ENCODE data around the gene CRB2.

CRB2 gene

GRCh38 chr9:123406016-123406415 is 50.0 kb downstream of the CRB2 start:
- ATAC-seq = no peak
- TF ChIP-seq, protein P1, sequence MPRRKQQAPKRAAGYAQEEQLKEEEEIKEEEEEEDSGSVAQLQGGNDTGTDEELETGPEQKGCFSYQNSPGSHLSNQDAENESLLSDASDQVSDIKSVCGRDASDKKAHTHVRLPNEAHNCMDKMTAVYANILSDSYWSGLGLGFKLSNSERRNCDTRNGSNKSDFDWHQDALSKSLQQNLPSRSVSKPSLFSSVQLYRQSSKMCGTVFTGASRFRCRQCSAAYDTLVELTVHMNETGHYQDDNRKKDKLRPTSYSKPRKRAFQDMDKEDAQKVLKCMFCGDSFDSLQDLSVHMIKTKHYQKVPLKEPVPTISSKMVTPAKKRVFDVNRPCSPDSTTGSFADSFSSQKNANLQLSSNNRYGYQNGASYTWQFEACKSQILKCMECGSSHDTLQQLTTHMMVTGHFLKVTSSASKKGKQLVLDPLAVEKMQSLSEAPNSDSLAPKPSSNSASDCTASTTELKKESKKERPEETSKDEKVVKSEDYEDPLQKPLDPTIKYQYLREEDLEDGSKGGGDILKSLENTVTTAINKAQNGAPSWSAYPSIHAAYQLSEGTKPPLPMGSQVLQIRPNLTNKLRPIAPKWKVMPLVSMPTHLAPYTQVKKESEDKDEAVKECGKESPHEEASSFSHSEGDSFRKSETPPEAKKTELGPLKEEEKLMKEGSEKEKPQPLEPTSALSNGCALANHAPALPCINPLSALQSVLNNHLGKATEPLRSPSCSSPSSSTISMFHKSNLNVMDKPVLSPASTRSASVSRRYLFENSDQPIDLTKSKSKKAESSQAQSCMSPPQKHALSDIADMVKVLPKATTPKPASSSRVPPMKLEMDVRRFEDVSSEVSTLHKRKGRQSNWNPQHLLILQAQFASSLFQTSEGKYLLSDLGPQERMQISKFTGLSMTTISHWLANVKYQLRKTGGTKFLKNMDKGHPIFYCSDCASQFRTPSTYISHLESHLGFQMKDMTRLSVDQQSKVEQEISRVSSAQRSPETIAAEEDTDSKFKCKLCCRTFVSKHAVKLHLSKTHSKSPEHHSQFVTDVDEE (CRISPR knock-in tag; IDR thresholded peaks at IDR 0.05) = no peak
- TF ChIP-seq ARNTL (CRISPR knock-in tag; IDR thresholded peaks at IDR 0.05; ENCODE audit: borderline replicate concordance, low read depth) (no peak), ZFP3 (CRISPR knock-in tag; IDR thresholded peaks at IDR 0.05) (no peak), BACH2 (CRISPR knock-in tag; IDR thresholded peaks at IDR 0.05; ENCODE audit: borderline replicate concordance) (no peak), ZC3H10 (CRISPR knock-in tag; IDR thresholded peaks at IDR 0.05) (no peak), CSDC2 (CRISPR knock-in tag; IDR thresholded peaks at IDR 0.05) (no peak), ISL1 (CRISPR knock-in tag; IDR thresholded peaks at IDR 0.05) (no peak), TCF4 (CRISPR knock-in tag; IDR thresholded peaks at IDR 0.05; ENCODE audit: borderline replicate concordance) (no peak), ZNF8 (CRISPR knock-in tag; IDR thresholded peaks at IDR 0.05) (no peak), ZNF70 (CRISPR knock-in tag; IDR thresholded peaks at IDR 0.05) (no peak), ZNF565 (CRISPR knock-in tag; conservative IDR thresholded peaks at IDR 0.05; ENCODE audit: low read depth) (no peak), SNAI2 (CRISPR knock-in tag; IDR thresholded peaks at IDR 0.05) (no peak)
- TF ChIP-seq, protein P2, sequence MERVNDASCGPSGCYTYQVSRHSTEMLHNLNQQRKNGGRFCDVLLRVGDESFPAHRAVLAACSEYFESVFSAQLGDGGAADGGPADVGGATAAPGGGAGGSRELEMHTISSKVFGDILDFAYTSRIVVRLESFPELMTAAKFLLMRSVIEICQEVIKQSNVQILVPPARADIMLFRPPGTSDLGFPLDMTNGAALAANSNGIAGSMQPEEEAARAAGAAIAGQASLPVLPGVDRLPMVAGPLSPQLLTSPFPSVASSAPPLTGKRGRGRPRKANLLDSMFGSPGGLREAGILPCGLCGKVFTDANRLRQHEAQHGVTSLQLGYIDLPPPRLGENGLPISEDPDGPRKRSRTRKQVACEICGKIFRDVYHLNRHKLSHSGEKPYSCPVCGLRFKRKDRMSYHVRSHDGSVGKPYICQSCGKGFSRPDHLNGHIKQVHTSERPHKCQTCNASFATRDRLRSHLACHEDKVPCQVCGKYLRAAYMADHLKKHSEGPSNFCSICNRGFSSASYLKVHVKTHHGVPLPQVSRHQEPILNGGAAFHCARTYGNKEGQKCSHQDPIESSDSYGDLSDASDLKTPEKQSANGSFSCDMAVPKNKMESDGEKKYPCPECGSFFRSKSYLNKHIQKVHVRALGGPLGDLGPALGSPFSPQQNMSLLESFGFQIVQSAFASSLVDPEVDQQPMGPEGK (CRISPR knock-in tag; IDR thresholded peaks at IDR 0.05; ENCODE audit: borderline replicate concordance) = no peak

DNA sequence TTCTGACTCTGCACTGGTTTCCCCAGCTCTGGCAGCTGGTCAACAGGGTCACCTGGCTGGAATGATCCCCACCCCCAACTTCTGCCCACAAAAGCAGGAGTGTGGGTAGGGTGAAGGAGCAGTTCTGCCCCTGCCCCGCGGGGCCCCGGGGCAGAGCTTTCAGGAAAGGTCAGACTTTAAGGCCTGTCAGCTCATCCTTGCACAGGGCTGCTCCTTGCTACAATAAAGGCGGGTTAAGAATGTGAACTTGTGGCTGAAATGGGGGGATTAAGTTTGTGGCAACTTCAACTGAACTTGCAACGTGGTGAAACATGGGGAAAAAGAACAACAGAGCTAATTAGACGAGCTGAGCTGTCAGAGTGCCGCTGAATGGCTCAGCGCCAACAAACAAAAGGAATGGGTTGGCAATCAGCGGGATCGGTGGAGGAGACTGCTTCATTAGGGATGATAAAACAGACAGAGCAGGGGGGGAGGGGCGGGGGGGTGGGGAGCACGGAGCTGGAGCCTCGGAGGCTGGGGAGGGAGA is 50.8 kb downstream of the CRB2 start:
- no peak for ATAC-seq
- TF ChIP-seq ZNF8 (CRISPR knock-in tag; IDR thresholded peaks at IDR 0.05) (no peak), ISL1 (CRISPR knock-in tag; IDR thresholded peaks at IDR 0.05) (no peak), ARNTL (CRISPR knock-in tag; IDR thresholded peaks at IDR 0.05; ENCODE audit: borderline replicate concordance, low read depth) (no peak), TCF4 (CRISPR knock-in tag; IDR thresholded peaks at IDR 0.05; ENCODE audit: borderline replicate concordance) (no peak)
- TF ChIP-seq, protein P3, sequence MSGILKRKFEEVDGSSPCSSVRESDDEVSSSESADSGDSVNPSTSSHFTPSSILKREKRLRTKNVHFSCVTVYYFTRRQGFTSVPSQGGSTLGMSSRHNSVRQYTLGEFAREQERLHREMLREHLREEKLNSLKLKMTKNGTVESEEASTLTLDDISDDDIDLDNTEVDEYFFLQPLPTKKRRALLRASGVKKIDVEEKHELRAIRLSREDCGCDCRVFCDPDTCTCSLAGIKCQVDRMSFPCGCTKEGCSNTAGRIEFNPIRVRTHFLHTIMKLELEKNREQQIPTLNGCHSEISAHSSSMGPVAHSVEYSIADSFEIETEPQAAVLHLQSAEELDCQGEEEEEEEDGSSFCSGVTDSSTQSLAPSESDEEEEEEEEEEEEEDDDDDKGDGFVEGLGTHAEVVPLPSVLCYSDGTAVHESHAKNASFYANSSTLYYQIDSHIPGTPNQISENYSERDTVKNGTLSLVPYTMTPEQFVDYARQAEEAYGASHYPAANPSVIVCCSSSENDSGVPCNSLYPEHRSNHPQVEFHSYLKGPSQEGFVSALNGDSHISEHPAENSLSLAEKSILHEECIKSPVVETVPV (CRISPR knock-in tag; IDR thresholded peaks at IDR 0.05) = no peak

GRCh38 chr9:123407217-123407851 is 51.3 kb downstream of the CRB2 start:
- ATAC-seq = no peak
- no peak for TF ChIP-seq BACH2 (CRISPR knock-in tag; IDR thresholded peaks at IDR 0.05; ENCODE audit: borderline replicate concordance)
- no peak for TF ChIP-seq ZFP3 (CRISPR knock-in tag; IDR thresholded peaks at IDR 0.05)
- no peak for TF ChIP-seq ISL1 (CRISPR knock-in tag; IDR thresholded peaks at IDR 0.05)
- TF ChIP-seq POU6F1 (CRISPR knock-in tag; IDR thresholded peaks at IDR 0.05; ENCODE audit: borderline replicate concordance, low read depth) = no peak
- TF ChIP-seq ZFP30 (CRISPR knock-in tag; IDR thresholded peaks at IDR 0.05) = no peak
- no peak for TF ChIP-seq TCF4 (CRISPR knock-in tag; IDR thresholded peaks at IDR 0.05; ENCODE audit: borderline replicate concordance)
- TF ChIP-seq, protein P3 (CRISPR knock-in tag; IDR thresholded peaks at IDR 0.05) = no peak
- no peak for TF ChIP-seq ARNTL (CRISPR knock-in tag; IDR thresholded peaks at IDR 0.05; ENCODE audit: borderline replicate concordance, low read depth)
- no peak for TF ChIP-seq ZNF8 (CRISPR knock-in tag; IDR thresholded peaks at IDR 0.05)
- TF ChIP-seq, protein P2 (CRISPR knock-in tag; IDR thresholded peaks at IDR 0.05; ENCODE audit: borderline replicate concordance) = no peak
